GM21526 (cell line): ENCODE results near the gene TFF1.

Experiments used
- ATAC-seq: cut with Tn5 transposase; IDR thresholded peaks from one replicate; pipeline ENCODE4 v1.9.1; 2021; ENCODE audit warnings: moderate library complexity; ENCODE audit not compliant: unreplicated experiment, low FRiP score

The TFF1 gene

DNA sequence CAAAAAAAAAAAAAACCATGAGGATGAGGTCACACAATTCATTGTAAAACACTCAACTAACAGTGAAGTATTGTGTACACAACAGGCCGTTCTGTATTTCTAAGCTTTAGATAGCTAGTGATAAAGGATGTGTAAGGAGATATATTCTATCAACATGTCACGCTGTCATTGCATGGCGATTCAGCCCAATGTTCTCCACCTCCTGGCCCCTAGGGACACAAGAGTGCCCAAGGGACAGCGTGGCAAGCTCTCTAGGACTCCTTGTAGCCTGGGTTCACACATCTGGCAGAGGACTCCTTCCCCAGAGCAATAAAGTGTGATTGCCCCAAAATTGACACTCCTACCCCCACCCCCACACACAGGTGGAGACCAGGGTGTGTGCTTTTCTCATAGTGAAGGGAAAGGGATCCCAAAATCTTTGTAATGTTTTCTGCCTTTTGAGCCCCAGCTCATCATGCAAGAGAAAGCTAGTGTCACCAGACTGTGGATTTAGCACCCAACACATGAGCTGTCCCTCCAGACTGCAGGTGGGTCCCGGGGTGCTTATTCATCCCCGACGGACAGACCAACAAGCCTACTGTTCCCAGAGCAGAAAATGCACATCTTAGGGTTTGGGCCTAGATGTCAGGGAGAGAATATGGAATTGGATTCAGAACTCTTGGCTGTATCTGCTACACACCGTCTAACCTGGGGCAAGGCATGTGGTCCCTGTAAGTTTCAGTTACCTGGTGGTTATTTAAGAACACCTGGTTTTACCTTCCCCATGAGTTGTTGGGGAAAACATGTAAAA, 18.0 kb upstream of the TFF1 start:
- ATAC-seq = no peak

GRCh38 chr21:42383331-42383730, 17.0 kb upstream of the TFF1 start:
- no peak for ATAC-seq

DNA sequence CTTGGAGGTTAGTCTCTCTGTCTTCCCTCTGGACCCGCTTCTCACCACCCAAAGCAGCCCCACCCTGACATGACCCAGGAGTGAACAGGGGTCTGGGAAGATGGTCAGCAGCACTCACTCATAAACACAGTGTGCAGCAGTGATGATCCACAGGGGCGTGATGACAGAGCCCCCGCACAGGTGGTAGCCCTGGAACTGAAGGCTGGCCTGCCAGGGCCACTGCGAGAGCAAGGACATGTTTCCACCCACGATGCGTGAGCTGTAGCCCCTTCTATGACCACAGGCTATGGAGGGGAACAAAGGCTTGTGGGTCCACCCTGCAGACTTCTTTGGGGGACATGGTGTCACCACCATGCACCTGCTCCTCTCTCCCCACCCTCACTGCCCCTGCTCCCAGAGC, 16.6 kb upstream of the TFF1 start:
- ATAC-seq = no peak

DNA sequence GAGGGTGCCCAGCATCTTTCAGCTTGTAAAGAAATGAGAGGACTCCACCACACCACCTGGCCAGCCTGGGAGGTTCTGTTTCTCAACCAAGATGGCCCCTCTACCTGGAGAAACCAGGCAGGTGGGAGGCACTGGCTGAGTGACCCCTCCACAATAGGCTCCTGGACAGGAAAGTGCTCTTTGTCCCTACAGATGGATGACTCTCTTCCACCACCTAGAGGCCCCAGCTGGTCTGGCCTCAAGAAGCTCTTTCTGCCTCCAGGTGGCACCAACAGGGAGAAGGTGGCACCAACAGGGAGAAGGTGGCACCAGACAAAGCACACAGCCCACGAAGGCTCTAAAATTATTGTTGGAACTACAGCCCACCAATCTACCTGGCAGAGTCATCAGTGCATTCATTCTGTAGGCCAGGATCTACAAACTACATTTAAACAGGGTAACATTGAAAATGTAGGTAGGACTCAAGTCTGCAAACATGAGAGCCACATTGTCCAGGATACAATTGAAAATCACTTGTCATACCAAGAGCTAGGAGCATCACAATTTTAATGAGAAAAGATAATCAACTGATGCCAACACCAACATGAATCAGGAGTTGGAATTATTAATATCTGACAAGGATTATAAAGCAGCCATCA, 15.1 kb upstream of the TFF1 start:
- ATAC-seq = no peak

DNA sequence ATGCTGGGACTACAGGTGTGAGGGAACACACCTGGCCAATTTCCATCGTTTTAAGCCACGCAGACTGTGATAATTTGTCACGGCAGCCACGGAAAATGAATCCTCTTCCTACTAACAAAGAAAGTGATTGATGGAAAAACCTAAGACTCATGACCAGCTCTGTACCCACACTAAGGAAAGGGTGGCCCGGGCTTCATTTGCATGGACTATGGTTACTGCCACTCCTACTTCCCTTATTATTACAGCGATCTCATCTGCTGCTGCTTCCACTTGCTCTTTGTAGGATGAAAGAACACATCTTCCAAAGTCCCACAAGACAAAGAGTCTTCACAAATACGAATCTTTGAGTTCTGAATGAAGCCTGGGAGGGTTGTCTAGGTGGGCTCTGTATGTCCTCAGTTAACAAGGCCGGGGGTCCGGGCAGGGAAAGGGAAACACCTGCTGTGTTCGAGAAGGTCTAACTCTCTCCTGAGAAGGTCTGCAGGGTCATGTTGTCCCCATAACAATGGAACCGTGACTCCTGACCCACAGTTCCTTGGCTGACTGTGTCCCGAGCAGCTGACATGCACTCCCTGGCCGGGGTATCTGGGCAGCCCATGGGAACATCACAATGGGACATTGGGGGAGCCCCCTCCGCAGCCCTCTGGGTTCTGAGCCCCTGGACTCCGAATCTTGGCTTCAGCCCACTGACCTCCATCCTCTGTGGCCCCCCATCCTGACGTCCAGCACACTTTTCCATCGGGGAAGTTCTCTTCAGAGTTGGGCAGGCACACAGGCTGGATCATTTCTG, 13.3 kb upstream of the TFF1 start:
- ATAC-seq = no peak

DNA sequence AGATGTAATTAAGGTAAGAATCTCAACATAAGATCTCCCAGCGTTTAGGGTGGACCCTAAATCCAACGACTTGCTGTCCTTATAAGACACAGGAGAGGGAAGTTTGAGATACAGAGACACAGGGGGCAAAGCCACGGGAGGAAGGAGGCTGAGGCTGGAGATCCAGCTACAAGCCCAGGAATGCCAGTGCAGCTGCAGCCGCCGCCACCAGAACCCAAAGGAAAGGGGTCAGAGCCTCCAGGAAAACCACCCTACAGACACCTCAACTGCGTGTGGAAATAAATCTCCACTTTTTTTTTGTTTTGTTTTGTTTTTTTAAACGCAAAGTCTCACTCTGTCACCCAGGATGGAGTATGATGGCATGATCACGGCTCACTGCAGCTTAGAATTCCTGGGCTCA, 12.1 kb upstream of the TFF1 start:
- no peak for ATAC-seq

DNA sequence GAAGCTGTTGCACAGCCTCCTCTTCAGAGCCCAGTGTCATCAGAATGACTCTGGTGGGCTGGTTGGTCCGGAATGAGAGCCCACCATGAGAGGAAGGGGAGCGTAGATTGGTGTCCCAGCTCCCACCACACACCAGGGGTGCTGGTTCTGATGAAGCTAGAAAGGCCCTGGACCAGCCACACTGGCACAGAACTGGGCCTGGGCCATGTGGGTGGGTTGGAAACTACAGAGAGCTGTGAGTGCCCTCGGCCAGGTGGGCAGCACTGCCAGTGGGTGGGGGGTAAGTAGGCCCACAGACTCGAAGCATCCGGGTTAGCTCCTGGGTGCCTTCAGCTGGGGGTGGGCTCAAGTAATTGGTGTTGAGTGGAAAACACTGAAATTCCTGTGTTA, 11.6 kb upstream of the TFF1 start:
- no peak for ATAC-seq

DNA sequence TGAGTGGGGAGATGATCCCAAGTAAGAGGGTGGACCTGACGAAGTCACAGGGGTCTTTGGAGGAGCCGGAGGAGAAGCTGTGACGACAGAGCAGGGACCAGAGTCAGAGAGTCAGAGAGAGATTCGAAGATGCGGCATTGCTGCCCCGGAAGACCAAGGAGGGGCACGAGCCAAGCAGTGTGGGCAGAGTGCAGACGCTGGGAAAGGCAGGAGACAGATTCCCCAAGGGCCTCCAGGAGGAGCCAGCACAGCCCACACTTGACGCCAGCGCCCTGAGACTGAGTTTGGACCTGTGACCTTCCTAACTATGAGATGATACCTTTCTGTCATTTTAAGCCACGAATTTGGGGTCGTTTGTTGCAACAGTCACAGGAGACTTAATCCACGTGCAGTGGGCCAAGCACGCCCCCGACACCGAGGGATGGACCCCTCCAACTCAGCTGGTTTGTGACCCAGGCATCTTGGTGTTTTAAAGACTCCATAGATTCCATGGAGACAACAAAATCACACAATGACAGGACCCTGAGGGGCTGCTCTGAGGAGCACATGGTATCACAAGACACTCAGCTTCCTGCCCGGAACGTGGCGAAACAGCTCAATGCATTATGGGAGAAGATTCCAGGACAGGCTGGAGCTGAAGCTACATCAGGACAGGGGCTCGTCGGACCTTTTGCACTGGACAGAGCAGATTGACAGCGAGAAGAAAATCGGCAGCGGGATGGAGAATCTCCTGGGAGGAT, 11.0 kb upstream of the TFF1 start:
- no peak for ATAC-seq

DNA sequence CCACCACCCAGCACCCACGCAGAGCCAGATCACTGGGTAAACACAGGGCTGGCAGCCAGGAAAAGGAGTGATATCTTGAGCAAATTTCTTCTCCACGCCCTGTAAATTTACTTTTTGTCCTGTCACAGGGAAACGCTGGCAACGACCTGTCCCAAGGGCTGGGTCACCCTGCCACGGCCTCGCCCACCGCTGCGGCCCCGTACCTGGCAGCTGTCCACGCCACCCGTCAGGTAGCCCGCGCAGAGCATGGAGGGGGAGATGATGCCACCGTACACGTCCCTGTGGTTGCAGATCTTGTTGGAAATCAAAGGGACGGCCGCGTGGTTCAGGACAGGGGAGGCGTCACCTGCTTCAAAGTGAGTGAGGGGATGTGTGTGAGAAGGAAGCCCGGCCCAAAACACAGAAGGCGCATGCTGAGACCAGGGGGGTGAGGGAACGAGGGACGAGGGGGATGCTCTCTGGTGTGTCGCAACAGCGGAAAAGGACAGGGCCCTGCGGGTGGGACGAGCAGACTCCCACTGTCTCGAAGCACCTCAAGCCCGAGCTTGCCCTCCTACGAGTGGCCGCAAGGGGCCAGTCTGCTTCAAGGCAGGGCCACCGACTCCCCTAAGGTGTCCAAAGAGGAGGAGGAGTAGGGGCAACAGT, 10.1 kb upstream of the TFF1 start:
- ATAC-seq = no peak

DNA sequence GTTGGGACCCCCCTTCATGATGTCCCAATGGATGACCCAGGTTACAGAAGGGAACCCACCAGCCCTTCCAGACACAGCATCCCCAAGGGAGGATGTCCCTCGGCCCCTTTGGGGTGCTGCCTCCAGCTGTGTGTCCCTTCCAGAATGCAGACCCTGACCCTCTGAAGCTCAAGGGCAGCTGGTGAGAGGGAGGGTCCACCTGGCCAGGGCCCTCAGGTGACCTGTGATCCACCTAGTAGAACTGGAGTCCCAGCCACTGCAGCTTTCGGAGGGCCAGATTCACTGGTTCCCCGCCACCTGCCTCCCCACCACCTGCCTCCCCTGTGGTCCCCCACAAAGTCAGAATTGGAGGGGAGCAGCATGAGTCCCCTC, 9.6 kb upstream of the TFF1 start:
- no peak for ATAC-seq

GRCh38 chr21:42375506-42375905, 9.2 kb upstream of the TFF1 start:
- ATAC-seq = no peak

DNA sequence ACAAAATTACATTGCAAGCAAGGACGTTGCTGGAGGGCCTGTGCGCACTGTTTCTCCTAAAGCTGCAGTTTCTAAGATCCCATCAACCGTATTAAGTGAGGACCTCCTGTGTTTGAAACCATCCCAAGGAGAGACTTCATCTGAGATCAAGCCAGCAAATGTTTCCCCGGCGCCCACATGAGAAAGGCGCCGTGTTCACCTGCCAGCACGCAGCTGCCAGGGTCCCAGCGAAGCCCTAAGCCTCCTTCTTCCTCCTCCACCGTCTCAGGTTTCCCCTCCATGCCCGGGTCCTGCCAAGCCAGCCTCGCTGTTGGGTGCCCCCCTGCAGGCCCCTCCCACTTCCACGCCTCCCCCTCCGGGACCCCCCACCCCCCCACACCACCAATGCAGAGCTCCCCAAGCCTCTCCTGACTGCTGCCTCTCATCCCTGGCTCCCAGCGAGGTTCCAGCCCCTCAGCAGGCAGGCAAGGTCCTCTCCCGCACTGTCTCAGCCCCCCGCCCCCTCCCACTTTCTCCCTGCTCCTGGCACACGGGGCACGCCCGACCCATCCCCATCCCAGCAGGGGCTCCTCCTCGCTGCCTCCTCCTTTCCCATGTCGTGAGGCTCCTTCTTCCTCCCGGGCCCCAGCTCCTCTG, 8.6 kb upstream of the TFF1 start:
- ATAC-seq = no peak

GRCh38 chr21:42374457-42374856, 8.1 kb upstream of the TFF1 start:
- ATAC-seq = no peak

DNA sequence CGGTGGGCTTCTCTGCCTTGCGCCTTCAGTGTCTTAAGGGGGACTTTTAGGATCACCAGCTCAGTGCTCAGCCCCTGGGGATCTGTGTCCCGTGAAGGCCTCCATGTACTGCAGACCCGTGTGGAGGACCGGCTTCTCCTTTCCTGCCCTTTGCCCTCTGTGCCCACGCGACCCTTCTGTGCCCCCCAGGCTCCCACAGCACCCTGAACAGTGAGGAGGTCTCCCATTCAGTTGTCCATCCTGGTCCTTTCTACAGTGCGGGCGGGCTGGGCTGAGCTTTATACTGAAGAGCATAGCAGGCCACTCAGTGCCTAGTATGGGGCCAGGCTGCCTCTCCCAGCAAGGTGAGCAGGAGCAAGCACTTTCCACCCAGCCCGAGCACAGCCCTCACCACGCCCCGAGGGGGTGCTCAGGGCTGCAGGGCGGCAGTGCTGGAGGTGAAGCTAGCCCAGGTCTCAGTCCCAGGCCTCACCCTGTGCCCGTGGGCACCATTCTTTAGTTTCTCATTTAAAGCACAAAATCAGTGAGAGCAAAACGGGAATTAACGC, 7.6 kb upstream of the TFF1 start:
- no peak for ATAC-seq

- ATAC-seq = no peak
Measured at GRCh38 chr21:42373196-42373907, 7.0 kb upstream of the TFF1 start.

DNA sequence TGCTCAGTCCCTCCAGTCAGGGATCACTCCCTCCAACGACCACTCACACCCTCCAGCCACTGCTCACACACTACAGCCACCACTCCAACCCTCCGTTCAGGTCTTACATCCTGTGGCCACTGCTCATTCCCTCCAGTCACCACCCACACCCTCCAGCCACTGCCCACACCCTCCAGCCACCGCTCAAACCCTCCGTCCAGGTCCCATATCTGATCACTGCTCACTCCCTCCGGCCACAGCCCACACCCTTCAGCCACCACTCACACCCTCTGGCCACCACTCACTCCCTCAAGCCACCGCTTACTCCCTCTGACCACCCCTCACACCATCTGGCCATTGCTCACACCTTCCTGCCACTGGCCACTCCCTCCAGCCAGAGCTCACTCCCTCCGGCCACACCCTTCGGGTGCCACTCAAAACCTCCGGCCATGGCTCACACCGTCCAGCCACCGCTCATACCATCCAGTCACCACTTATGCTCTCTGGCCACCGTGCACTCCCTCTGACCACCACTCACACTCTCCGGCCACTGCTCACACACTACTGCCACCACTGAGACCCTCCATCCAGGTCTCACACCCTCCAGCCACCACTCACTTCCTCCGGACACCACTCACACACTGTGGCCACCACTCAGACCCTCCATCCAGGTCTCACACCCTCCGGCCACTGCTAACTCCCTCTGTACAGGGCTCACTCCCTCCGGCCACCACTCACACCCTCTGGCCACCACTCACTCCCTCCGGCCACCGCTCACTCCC, 4.7 kb upstream of the TFF1 start:
- ATAC-seq = no peak

DNA sequence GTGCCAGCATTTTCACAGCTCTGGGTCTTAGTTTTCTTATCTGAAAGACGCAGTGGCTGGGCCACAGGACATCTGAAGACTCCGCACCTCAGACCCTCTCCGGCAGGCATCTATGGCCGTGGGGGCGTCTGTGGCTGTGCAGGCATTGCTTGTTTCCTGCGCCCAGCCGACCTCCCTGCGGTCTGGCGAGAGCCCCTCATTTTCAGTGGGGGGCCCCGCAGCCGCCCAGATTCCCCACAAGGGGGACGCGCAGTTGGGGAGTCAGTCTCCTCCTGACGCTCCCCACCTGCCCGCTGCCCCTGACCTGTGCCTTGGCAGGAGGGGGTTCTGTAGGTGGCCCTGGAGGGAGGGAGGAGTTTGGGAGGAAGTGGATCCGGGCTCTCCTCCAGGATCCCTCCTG, 3.5 kb upstream of the TFF1 start:
- ATAC-seq = no peak

DNA sequence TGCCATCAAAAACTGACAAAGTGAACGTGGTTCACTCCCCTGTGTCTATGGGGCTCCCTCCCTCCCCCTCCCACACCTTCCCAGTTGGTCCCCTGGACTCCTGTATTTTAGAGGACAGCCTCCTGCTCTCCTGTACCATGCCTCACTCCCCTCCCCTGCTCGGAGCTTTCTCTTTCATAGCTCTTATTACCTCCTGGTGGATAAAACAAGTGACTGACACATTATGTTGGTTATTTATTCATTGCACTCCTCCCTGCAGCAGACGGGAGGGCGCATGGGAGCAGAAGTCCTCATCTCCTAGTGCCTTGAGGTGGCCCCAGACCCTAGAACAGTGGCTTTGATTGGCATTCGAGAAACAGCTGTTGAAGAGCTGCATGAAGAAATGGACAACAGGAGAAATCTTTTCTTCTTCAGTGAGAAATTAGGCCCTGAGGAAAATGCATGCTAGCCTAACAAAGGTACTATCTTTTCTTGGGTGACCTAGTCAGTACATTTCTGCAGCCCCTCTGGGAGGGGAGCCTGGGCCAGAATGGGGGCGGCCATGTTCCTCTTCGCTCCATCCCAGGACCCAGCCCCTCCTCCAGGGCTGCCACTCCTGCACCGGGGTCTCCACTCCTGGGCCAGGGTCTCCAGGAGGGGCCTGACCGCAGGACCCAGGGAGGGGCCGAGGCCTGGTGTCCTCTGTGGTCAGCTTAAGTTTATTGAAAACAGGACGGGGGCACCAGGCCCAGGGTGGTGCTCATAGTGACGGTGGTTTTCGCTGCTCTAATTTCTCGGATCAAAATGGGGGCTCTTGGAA, 1.2 kb upstream of the TFF1 start:
- ATAC-seq = no peak
